ENCODE measurements around the gene CAMTA1.

The CAMTA1 gene

DNA sequence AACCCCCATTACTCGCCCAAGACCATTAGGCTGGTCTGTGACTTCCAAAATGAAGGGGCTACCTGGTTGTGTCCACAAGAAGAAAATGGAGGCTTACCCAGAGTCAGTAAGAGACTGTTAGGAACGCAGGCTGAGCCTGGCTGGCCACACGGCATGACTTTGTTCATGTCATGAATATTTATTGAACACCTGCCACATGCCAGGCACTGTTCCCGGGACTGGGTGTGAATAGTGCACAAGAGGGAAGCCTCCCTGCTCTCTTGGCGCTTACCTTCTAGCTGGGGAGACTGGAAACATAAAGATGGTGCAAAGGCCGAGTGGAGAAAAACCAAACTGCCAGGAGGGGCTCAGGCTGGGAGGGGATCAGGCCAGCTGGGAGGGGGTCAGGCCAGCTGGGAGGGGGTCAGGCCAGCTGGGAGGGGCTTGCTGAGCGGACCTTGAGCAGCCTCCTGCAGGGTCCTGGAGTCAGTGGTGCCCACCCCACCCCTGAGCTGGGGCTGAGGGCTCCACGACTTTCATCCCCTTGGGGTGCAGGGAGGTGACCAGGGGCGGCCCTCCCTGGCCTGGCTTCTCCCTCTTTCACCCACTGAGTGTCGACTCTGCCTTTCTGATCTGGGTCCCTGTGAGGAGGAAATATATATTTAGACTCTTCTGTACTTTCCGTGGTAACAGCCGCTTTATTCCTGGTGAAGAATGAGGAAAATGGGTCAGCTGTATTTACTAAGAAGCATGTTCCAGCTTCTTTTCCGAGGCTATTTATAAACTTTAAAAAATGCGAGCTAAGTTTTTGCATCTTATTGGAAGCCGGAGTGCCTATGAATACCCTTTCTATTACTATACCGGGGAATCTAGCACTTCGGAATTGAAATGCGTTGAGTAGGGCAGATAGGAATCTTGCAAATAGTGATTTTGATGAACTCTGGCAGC is 139.0 kb downstream of the CAMTA1 start:
- no peak for DNase-seq (ENCODE audit: low read depth in 2 of 2)

DNA sequence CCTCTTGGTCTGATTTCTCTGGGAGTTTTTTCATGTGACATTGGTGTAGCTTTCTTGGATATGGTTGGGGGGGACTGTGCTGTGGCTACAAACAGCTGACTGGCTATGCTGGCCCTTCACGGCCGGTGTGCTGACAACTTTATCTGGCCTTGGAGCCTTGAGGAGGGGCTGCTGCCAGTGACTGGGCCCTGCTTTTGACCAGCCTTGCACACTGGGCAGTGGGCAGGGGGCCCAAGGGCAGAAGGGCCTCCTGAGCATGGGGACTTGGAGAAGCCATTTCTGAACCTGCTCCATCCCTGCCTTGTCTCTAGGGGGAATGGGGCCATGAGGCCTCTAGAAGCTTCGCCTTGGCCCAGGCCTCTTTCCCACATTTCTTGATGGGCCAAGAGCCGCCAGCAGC is 139.6 kb downstream of the CAMTA1 start:
- no peak for DNase-seq (ENCODE audit: low read depth in 2 of 2)

- DNase-seq (ENCODE audit: low read depth in 2 of 2): no peak
Observed at GRCh38 chr1:6927626-6928025, 142.4 kb downstream of the CAMTA1 start.

- DNase-seq (ENCODE audit: low read depth in 2 of 2): no peak
Observed at GRCh38 chr1:6928106-6928885, 143.0 kb downstream of the CAMTA1 start.

DNA sequence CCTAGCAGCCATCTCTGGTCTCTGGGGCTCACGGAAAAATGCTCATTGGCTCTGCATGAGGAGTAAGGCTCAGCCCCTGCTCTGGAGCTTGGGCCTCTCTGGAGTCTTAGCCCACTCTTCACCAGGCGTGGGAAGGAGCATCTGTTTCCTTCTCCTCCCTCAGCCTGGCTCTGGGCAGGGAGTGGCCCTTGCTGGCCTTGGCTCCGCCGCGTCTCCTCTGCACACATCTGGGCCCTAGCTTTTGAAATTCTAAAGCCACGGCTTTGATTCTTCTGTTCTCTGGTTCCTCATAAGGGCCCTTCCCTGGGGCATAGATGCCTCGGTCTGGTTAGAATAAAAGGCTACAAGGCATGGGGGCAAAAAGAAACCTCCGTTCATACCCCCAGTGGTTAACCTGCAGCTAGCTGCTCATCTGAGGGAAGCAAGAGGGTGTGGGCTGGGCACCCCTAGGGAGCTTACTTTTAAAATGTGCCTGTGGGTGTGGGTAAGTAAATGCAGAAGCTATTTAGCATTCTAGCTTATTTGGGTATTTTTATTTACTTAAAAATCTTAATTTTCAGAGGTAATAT is 145.6 kb downstream of the CAMTA1 start:
- DNase-seq (ENCODE audit: low read depth in 2 of 2): no peak

- DNase-seq (ENCODE audit: low read depth in 2 of 2): no peak
Observed at GRCh38 chr1:6935361-6935883, 150.2 kb downstream of the CAMTA1 start.

DNA sequence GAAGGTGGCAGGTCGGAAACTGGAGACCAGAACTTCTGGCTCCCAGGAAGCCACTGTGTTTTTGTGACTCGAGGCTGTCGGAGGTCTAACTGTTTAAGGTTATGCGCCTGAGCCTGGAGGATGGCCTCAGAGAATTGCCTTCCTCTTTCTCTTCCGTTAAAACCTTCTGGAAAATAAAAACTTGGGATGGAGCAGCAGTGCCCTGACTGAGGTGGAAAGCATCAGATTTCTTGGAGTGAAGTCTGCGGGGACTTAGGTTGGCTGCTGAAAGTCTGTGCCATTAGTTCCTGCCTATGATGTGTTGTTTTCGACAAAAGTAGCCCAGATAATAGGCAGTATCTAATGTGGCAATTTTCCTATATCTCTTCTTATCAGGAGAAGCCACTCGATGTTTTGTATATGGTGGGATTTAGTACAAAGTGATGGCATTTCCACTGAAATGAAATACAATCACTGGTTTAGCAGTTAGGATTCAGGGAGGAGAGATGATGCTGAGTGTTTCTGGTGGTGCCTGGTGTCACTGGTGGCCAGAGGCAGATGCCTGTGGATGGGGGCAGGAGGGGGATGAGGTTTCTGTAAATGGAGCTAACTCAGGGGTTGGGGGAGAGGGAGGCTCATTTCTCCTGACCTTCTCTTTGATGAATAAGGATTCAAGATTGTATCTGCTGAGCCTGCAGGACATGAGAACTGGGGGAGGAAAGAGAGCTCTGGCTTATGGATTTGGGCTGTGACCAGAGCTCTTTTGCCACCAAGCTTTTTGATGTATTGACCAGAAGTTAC is 150.8 kb downstream of the CAMTA1 start:
- no peak for DNase-seq (ENCODE audit: low read depth in 2 of 2)

- DNase-seq (ENCODE audit: low read depth in 2 of 2): no peak
Observed at GRCh38 chr1:6937048-6937447, 151.8 kb downstream of the CAMTA1 start.

DNA sequence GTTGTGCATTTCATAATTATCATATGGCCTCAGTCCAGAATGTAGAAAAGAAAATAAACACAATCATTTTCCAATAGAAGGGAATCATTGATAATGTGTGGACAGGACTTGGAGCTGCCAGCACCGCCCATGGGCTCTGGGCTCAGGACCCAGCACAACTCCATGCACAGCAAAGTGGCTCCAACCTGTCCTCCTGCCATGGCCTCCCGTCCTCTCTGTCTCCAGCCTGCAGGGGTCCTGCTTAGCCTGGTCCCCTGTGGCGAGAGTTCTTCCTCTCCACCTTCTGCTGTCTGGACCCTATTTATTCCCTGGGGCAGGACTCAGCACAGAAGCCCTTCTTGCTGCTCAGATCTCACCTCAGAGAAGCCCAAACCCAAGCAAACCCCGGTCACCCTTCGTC is 154.1 kb downstream of the CAMTA1 start:
- no peak for DNase-seq (ENCODE audit: low read depth in 2 of 2)

DNA sequence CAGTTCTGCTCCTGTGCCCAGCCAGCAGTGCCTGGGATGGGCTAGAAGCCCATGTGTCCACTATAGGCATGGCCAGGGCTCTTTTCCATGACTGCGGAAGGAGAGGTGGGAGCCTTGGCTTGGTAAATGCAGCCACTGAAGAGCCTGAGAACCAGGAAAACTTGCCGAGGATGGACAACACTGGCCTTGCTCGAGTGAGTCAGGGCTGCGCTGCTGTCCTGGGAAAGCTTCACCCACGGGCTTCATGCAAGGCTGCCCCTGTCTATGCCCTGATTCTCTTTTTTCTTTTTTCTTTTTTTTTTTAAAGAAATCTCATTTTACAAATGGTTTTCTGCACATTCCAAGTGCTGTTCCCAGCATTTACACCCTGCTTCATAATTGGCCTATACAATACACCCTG is 156.5 kb downstream of the CAMTA1 start:
- DNase-seq (ENCODE audit: low read depth in 2 of 2): no peak

- DNase-seq (ENCODE audit: low read depth in 2 of 2): no peak
Observed at GRCh38 chr1:6942990-6943389, 157.7 kb downstream of the CAMTA1 start.

DNA sequence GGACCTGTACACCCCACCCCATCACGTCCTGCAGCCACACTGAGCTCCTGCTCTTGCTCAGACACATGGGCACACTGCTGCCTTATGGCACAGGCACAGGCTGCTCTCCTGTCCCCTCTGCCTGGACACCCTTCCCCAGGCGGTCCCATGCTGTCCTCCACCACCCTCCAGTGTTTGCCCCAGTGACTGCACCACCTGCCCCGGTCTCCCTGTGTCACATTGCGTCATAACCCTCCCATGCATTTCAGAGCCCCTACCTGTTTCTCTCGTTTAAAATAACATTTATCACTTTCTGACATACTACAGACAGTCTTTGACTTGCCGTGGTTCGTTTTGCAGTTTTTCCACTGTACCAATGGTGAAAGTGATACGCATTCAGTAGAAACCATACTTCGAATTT is 159.2 kb downstream of the CAMTA1 start:
- DNase-seq (ENCODE audit: low read depth in 2 of 2): no peak

DNA sequence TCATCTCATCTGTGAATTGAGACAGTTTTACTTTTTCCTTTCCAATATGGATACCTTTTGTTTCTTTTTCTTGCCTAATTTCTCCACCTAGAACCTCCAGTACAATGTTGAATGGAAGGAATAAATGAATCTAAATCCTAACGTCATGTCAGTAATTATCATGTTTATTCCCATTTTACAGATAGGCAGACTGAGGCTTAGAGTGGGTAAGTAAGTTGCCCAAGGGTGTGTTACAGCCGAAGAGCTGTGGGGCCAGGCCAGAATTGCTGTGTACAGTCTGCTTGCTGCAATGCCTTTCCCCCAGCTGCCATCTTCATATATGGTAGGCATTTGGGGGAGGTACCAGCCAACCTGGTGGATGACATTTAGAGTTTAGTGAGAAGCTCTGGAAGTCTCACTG is 162.7 kb downstream of the CAMTA1 start:
- no peak for DNase-seq (ENCODE audit: low read depth in 2 of 2)

- no peak for DNase-seq (ENCODE audit: low read depth in 2 of 2)
Observed at GRCh38 chr1:6948416-6948815, 163.2 kb downstream of the CAMTA1 start.

- no peak for DNase-seq (ENCODE audit: low read depth in 2 of 2)
Observed at GRCh38 chr1:6948861-6949260, 163.6 kb downstream of the CAMTA1 start.

GRCh38 chr1:6950001-6950765 is 164.9 kb downstream of the CAMTA1 start:
- no peak for DNase-seq (ENCODE audit: low read depth in 2 of 2)

DNA sequence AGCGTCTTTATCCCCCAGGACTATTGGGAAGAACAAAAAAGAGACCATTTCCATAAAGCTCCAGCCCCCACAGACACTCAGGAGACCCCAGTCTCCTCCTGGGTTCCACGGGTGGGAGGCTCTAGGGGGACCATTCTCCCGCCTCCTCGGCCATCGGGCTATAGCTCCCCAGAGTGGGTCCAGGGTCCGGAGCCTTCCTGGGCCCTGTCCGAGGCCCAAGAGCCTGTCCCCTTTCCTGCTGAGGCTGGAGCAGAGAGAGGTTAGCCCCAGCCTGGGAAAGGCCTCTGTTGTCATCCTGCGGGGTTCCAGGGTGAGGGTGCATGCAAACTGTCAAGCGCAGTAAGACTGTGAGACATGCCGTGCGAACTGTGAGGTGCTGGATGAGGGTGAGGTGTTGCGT is 166.3 kb downstream of the CAMTA1 start:
- no peak for DNase-seq (ENCODE audit: low read depth in 2 of 2)

DNA sequence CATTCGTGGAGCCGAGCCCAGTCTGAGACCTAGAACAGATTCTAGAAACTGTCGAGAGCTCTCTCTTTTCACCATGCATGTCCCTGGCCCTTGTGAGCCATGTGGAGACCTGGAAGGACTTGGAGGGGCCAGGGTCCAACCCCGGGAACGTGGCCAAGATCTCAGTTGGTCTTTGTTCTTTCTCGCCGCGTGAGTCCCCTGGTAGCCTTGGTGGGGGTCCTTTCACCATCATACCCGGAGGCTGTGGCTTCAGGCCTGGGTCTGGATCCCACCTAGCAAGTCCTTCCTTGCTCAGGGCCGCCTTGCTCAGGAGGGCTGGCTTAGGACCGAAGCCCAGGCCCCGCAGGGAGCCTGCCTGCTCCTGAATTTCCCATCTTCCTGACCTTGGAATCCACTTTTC is 168.0 kb downstream of the CAMTA1 start:
- DNase-seq (ENCODE audit: low read depth in 2 of 2): no peak

DNA sequence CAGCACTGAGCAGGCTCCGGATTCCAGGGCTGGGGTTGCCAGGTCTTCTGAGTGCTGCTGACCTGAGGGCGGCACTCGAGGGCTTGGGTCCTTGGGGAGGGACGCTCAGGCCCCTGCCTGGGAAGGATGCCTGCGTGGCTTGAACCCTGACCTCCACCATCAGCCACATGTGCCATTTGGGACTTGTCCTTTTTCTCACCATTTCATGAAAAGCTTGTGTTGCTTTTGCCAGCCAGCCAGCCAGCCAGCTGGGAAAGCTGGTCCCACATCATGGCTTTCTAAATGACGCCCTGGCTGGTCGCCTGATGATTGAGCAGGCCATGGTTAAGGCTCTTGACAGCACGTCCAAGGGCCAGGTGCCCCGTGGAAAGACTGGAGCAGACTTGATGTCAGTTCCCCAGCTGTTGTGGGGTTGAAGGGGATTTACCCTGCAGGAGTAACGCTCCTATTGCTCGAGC is 168.7 kb downstream of the CAMTA1 start:
- DNase-seq (ENCODE audit: low read depth in 2 of 2): no peak

DNA sequence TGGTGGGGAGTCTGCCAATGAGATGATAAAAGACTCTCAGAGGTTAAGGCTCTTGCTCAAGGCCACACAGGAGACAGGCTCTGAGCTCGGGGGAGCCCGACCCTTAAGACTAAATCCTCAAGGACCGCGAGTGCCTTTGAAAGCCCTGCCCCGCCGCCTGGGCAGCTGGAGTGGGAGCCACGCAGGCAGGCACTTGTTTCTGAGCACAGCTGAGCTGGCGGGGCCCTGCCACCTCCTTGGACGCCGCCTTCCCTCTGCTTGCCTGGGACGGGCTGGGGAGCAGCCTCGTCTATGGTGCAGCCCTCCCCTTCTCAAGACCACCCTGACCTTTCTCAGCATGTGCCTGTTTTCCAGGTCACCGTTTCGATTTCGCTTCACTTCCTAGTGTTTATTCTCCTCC is 169.3 kb downstream of the CAMTA1 start:
- no peak for DNase-seq (ENCODE audit: low read depth in 2 of 2)
